HG03135 (cell line): ENCODE results near the gene CTPS1.

Source experiments
- ATAC-seq: cut with Tn5 transposase; IDR thresholded peaks from one replicate; pipeline ENCODE4 v1.9.1; 2021; ENCODE audit warnings: mild to moderate bottlenecking, moderate library complexity; ENCODE audit not compliant: unreplicated experiment

The CTPS1 gene

DNA sequence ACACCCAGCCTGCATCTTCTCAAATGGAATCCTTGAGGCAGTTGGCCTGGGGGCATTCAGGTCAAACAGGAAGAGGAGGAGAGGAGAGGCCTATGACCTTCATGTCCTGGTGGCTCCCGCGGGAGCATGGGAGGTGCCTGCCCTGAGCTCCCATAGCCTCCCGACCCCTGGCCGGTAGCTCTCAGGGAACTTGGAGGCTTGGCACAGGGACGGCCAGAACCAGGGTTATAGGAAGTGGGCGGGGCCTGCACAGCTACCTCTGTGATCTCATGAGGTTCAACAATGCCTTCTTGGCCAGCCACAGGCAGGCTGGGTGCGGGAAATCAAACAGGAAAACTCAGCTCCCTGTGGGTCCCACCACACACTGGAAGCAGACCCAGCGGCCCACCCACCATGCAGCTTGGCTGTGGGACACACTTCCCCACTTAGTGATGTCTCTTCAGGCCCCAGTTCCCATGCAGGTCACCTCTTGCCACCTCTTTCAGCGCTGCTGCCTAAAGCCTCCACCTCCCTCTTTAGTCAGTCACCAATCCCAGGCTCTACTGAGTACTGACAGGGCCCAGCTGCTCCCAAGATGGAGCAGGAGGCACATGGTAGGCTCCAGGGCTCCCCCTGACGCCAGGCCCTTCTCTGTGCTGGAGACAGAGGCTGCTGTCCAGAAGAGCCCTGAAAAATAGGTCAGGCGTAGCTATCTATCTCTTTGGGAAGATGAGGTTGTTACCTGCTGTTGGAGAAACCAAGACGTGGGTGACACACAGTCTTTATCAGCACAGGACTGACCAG, 42.2 kb downstream of the CTPS1 start, which contains the start of gene SLFNL1:
TSS of gene SLFNL1 (minus strand) at position 200 of the 783 bp plus-strand sequence. CDS start 1,065 bp downstream, outside the sequence.
- no peak for ATAC-seq

- ATAC-seq, result no peak
These were observed 42.9 kb downstream of the CTPS1 start for GRCh38 chr1:41022424-41022823.

DNA sequence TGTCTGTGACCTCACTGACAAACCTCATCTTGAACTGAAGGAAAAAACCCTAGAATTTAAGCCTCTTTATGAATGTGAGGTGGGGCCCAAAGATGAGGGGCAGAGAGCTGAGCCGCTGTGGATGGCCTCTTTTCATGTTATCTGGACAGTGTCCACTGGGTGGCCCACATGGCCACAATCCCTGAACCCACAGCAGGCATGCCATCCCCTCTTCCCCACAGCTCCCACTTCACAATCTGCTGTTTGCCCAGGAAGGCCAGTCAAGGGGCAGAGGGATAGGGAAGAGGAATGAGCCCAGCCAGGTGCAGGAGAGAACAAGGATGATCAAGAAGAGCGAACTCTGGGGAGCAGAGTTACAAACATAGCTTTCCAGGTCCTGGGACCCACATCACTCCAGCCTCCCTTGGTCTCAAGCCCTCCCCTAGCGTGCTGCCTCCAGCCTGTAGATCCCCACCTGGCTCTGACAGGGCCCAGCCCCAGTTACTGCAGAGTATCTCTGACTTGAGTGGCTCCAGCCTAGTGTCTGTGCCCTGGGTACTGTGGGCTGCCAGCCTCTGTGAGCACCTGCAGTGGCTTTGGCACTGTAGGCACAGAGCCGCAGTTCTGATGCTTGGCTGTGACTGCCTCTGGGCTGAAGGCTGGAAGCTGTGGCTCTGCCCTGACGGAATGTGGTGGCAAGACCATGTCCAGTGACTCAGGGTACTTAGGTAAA, 43.9 kb downstream of the CTPS1 start:
- ATAC-seq, result no peak

DNA sequence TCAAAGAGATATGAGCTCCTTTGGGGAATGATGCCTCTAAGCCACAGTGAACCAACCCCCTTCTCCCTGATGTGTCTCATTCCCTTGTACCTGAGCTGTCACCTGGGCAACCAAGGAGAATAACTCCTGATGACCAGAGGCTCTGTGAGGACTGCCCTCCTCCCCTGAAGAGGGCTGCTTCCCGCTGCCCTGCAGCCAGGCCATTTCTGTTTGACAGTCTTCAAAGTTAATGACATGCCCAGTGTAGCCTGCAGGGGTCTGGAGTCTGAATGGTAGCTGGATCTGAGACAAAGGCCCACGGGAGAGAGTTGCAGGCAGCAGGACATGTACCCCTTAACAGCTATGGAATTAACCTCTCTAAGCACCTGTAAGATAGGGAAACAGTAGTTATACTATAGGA, 45.5 kb downstream of the CTPS1 start:
- no peak for ATAC-seq

DNA sequence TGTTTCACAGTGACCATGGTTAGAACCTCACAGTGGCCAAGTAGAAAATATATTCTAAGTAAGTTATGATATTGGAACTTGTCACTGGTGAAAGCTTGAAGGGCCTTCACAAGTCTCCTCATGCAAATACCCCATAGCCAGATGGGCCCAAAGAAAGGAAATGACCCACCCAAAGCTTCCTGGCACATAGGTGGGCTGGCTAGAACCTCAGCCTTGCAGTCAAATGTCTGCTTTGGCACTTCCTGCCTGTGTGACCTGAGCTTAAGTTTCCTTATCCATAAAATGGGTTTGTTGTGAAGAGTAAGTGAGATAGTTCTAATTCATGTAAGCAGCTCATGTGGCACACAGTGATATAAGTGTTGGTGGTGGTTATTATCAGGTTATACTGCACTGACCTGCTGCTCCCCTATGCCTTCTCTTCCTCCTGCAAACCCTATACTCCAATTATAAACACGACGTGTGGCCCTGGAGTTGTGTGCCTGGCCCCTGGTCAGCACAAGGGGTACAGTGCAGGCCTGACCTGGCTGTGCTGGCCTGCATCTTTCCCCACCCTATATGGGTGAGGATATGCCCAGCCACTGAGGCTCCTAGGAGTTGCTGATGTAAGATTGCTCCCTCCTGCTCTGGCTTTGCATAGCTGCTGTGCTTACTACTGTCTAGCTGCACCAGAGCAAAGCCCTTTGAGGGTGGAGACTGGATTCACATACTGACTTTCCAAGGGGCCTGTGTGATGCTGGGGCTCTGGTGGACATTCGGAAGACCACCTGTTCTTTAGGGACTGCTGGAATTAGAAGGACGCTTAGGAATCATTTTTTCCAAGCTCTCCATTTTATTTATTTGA, 46.7 kb downstream of the CTPS1 start:
- ATAC-seq, result no peak

DNA sequence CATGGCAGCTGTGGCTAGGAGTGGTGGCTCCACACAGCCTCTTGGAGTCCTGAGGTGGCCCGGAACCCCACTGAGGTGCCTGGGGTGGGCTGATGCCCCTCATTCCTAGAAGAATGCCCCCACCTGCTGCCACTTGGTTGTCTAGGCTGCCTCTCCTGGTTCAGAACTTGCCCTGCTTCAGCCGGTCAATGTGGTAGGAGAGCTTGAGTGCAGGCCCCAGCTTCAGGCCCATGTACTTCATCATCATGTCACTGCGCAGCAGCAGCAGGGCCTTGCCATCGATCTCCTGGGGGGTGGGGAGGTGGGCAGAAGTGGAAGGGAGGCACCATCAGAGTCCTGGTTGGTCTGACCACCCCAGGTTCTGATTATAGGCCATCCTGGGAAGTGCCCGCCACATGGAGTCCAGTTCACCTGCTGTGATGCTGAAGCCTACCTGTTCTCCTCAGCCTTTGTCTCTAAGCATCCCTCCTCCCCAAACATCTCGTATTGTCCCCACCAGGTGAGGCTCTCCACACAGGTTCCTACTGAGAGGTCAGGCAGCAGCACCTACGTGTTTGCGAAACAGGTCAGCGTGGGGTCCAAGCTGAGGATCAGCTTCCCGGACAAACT, 48.6 kb downstream of the CTPS1 start:
- ATAC-seq, result no peak

GRCh38 chr1:41030872-41031616, 51.5 kb downstream of the CTPS1 start:
- no peak for ATAC-seq

GRCh38 chr1:41032147-41032546, 52.7 kb downstream of the CTPS1 start:
- no peak for ATAC-seq

DNA sequence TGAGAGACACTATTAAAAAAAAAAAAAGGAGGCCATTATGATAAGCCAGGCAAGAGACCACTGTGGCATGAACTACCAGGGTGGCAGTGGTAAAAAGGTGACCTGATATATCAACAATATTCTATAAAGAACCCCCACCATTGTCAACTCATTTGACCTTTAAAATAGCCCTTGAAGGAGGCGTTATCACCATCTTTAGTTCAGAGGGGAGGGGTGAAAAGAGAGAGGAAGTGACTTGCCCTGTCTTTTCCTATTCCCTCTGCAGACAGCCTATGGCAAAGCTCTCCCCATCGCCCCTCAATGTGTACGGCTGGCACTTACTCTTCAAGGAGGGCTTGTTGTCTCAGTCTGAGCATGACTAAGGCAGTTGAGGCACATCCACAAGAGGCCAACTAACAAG, 53.8 kb downstream of the CTPS1 start:
- no peak for ATAC-seq

GRCh38 chr1:41037116-41037903, 57.8 kb downstream of the CTPS1 start:
- no peak for ATAC-seq

DNA sequence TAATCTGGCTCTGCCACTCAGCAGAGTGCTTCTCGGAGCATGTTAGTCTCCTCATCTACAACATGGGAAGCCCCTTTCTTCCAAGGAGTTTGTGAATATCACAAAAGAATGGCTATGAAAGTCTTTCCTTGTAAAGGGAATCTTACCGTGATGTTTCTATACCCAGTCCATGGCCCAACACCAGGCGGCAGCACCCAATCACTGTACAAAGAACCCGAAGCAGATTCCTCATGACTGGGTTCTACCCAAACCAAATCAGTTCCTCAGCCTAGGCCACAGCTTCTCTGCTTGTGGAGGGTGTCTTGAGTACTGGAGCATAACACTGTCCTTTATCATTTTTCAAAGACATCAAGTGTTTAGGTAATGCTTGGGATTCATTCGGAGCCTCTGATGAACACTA, 58.6 kb downstream of the CTPS1 start:
- no peak for ATAC-seq

DNA sequence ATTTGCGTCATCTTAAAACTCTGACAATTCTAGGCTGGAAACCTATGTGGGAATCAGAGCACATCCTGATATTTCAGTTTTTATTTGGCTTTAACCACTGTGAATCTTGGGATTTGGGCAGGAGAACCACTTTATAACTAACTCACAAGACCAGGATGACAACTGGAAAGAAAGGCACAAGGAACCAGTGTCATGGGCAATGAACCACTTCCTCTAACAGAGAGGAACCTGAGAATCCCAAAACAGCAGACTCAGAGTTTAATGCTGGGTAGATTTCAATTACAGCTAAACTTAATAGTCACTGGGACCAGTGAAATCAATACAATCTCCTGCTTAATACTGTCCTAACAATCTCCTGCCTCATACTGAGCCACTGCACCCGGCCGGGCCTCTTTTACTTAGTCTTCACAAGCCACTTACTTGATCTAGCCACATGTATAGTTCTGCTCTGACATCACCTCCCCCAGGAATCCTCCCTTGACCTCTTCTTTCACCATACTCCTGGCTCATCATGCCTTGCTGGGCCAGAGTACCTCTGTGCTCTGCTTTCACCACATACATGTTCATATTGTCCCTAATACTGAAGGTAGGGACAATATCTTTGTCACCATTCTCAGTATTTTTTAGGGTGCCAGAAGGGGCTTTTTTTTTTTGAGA, 62.2 kb downstream of the CTPS1 start:
- no peak for ATAC-seq

DNA sequence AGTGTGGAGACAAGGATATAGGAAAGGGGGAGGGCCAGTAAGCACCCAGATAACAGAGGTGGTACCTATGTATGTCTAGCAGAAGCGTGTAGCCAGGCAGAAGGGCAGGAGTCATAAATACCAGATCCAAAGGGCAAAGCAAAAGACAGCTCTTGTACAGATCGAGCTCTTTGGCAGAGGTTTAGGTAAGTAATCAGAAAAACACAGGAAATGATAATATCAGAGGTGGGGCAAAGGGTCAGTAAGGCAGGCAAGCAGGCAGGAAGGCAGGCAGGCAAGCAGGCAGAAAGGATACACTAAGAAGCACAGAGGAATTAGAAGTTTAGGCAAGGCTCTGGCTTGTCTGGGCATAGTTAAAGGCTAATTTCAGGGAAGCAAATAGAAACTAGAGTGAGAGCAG, 64.7 kb downstream of the CTPS1 start:
- ATAC-seq, result no peak

DNA sequence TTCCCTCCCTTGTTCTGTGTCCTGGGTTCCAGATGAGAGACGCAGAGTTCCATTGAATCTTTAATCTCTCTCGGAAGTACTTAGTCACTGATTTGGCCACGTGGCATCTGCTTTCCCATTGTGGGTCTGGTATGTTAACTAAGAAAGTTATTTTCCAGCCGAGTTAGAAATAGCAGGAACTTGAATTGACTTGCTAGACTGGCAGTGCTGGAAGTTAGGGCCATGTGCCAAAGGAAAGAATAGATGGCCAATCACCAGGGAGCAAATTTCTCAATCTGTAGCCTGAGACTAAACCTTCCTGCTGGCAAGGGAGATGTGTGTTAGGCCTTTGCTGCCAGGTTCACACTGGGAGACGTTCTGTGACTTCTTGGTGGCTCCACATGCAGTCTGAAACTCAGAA, 66.2 kb downstream of the CTPS1 start:
- no peak for ATAC-seq

GRCh38 chr1:41046347-41046775, 66.9 kb downstream of the CTPS1 start:
- no peak for ATAC-seq

- no peak for ATAC-seq
These were observed 69.0 kb downstream of the CTPS1 start for GRCh38 chr1:41048540-41048939.

DNA sequence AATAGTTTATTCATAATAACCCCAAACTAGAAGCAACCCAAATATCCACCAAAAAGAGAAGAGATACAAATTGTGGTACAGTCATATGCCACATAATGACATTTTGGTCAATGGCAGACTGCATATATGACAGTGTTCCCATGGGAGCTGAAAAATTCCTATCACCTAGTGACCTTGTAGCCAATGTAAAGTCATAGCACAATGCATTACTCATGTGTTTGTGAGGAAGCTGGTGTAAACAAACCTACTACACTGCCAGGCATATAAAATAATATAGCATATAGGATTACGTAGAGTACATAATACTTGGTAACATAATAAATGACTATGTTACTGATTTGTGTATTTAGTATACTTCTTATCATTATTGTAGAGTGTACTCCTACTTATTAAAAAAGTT, 71.5 kb downstream of the CTPS1 start:
- ATAC-seq, result no peak

DNA sequence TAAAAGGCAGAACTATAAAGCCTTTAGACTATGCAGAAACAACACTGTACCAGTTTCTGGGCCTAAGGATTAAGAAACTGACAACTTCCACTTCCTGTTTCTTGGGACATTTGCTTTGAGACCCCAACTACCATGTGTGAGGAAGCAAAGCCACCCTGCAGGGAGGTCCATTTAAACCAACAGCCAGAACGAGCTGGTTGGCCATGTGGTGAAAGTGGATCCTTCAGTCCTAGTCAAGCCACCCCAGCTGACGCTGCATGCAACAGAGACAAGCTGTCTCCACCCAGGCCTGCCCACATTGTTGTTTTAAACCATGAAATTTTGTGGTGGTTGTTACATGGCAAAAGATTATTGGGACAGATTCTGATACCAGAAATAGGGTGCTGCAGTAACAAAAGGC, 73.8 kb downstream of the CTPS1 start:
- ATAC-seq, result no peak

- no peak for ATAC-seq
These were observed 77.4 kb downstream of the CTPS1 start for GRCh38 chr1:41056907-41057306.
